K562 (cell line): Measurements from ENCODE around the gene MAGI1. TPM values are rescaled to one million over a fixed set of nuclear protein-coding genes. Genes with fewer than 3 reads are reported as not detected.

Experiments used
- ATAC-seq: fragments of 200-7000 bp; cut with Tn5 transposase; 3 replicates; pipeline ENCODE4 v1.9.1; 2020; ENCODE audit warnings: moderate library complexity
- BruUV-seq: library from RNA; stranded (reverse); fragments of 400-500 nt; replicated peaks from 2 replicates; lab custom pipeline; 2021; lab: Mats Ljungman, UMichigan
- CTCF ChIA-PET: fragments of 300-600 bp; formaldehyde crosslinking; extraction: SDS; loops from one replicate; lab custom pipeline; 2021; ENCODE audit warnings: low intra/inter-chr PET ratio; lab: Yijun Ruan, JAX
- POLR2A ChIA-PET: fragments of 300-600, 350-650 bp; sonication (Branson Sonifier 250); formaldehyde crosslinking; extraction: SDS; loops from one replicate; lab custom pipeline; 2021; ENCODE audit warnings: antibody characterized with exemption, inconsistent platforms; lab: Yijun Ruan, JAX
- DNase-seq, 4 experiments: peaks; one replicate each; pipeline versions ENCODE4 v3.0.0 to v3.0.0-alpha.2; 2011 to 2018; ENCODE audit warnings: low spot score in 3 of 4, mixed read lengths in 3 of 4; ENCODE audit errors: extremely low read depth in 1 of 4
- FAIRE-seq: peaks from 2 replicates; lab custom pipeline; 2011; peaks lifted over from hg19 to GRCh38; lab: Jason Lieb, UNC
- H2AFZ ChIP-seq: 2 replicates; pipeline ENCODE4 v1.6.0; 2011; ENCODE audit warnings: low read depth, low read length, control low read depth, inconsistent platforms
- H3K27ac ChIP-seq: fragments of 200-600 bp; 3 replicates; pipeline ENCODE4 v1.8.0; 2011; ENCODE audit warnings: low read depth, mild to moderate bottlenecking, control low read depth, inconsistent platforms, low read length, moderate library complexity, mixed read lengths; ENCODE audit errors: extremely low read depth
- H3K27me3 ChIP-seq, 2 experiments: fragments of 300-600 bp in 1 of 2; 2 replicates in 1 of 2; 3 replicates in 1 of 2; pipeline versions ENCODE4 v1.6.0 to v1.8.0; 2011; ENCODE audit warnings: inconsistent platforms in 2 of 2, low read length in 2 of 2, mild to moderate bottlenecking in 1 of 2, mixed read lengths in 1 of 2, moderate library complexity in 1 of 2; ENCODE audit not compliant: control insufficient read depth in 2 of 2, insufficient read depth in 2 of 2
- H3K36me3 ChIP-seq: fragments of 300-600 bp; 3 replicates; pipeline ENCODE4 v1.8.0; 2011; ENCODE audit warnings: mild to moderate bottlenecking, low read length, inconsistent platforms; ENCODE audit not compliant: control insufficient read depth, insufficient read depth
- H3K4me1 ChIP-seq, 2 experiments: fragments of 200-600 bp in 1 of 2; replicated peaks in 1 of 2; 2 replicates in 1 of 2; 3 replicates in 1 of 2; pipeline versions ENCODE4 v1.5.1 to v1.8.0; 2011; ENCODE audit warnings: inconsistent platforms in 2 of 2, low read length in 2 of 2, mild to moderate bottlenecking in 1 of 2, mixed read lengths in 1 of 2, moderate library complexity in 1 of 2; ENCODE audit not compliant: control insufficient read depth in 2 of 2, insufficient read depth in 2 of 2
- H3K4me2 ChIP-seq: 2 replicates; pipeline ENCODE4 v1.6.1; 2011; ENCODE audit warnings: low read length, control low read depth, inconsistent platforms, mixed read lengths; ENCODE audit not compliant: insufficient read depth
- H3K4me3 ChIP-seq: fragments of 200-600 bp; sonication (generic), shearing (Covaris generic); 2 replicates; pipeline ENCODE4 v1.5.1; 2016; ENCODE audit warnings: control low read depth, inconsistent platforms
- H3K79me2 ChIP-seq: fragments of 200-600 bp; 3 replicates; pipeline ENCODE4 v1.8.0; 2011; ENCODE audit warnings: low read length, inconsistent platforms; ENCODE audit not compliant: control insufficient read depth, insufficient read depth
- H3K9ac ChIP-seq, 2 experiments: 2 replicates each; pipeline versions ENCODE4 v1.6.0 to v1.6.1; 2011; ENCODE audit warnings: low read depth in 2 of 2, low read length in 2 of 2, control low read depth in 1 of 2, inconsistent platforms in 1 of 2, mild to moderate bottlenecking in 1 of 2, mixed read lengths in 1 of 2; ENCODE audit not compliant: insufficient read depth in 1 of 2
- H3K9me1 ChIP-seq: one replicate; pipeline ENCODE4 v1.6.0; 2011; ENCODE audit warnings: inconsistent platforms, mild to moderate bottlenecking, low read length, moderate library complexity; ENCODE audit not compliant: control insufficient read depth, insufficient read depth
- H3K9me3 ChIP-seq: replicated peaks from 2 replicates; pipeline ENCODE4 v1.5.1; 2011; ENCODE audit warnings: low read depth, low read length, inconsistent platforms; ENCODE audit not compliant: control insufficient read depth, insufficient read depth
- H4K20me1 ChIP-seq: replicated peaks from 2 replicates; pipeline ENCODE4 v1.6.1; 2011; ENCODE audit warnings: low read length, inconsistent platforms, mixed read lengths; ENCODE audit not compliant: control insufficient read depth, insufficient read depth
- CHD2 ChIP-seq: IDR thresholded peaks from 2 replicates; pipeline ENCODE4 v1.6.1; 2011; ENCODE audit warnings: low read depth, low read length
- CTCFL ChIP-seq: IDR thresholded peaks from 2 replicates; pipeline ENCODE4 v1.6.1; 2011; ENCODE audit warnings: borderline replicate concordance, low read depth, mild to moderate bottlenecking, moderate library complexity, low read length; ENCODE audit not compliant: insufficient read depth, poor library complexity, severe bottlenecking
- DEAF1 ChIP-seq: fragments of 450-650 bp; formaldehyde crosslinking; IDR thresholded peaks from 2 replicates; pipeline ENCODE4 v1.4.0; 2020; ENCODE audit warnings: mild to moderate bottlenecking, moderate library complexity
- MCM7 ChIP-seq, 2 experiments: fragments of 450-650 bp; IDR thresholded peaks; 2 replicates each; pipeline ENCODE4 v1.6.1; 2016 to 2018
- PRPF4 ChIP-seq: fragments of 200-400 bp; formaldehyde crosslinking; IDR thresholded peaks from one replicate; pipeline ENCODE4 v1.6.1; 2017; ENCODE audit warnings: low read length, low read depth, mild to moderate bottlenecking; ENCODE audit not compliant: insufficient read depth, poor library complexity, severe bottlenecking
- SIRT6 ChIP-seq: IDR thresholded peaks from one replicate; pipeline ENCODE4 v1.6.1; 2012; ENCODE audit warnings: low read depth, mild to moderate bottlenecking, control low read depth, inconsistent platforms, low read length, moderate library complexity
- TAF1 ChIP-seq: IDR thresholded peaks from 2 replicates; pipeline ENCODE4 v1.6.1; 2011; ENCODE audit warnings: mild to moderate bottlenecking, low read length, moderate library complexity; ENCODE audit not compliant: insufficient read depth, control insufficient read depth, severe bottlenecking; ENCODE audit errors: extremely low read depth
- ZNF398 ChIP-seq: fragments of 250-450 bp; sonication (Bioruptor Pico); IDR thresholded peaks from 2 replicates; pipeline ENCODE4 v1.8.0; 2021; ENCODE audit warnings: moderate library complexity, mild to moderate bottlenecking, inconsistent platforms
- WGBS: fragments of 100-300 bp; shearing (Covaris generic); methylation state at CpG from one replicate; pipeline ENCODE4 v1.1.6; 2016; ENCODE audit warnings: low coverage, mixed read lengths; ENCODE audit not compliant: insufficient coverage; ENCODE audit errors: missing lambda C conversion rate; 5-methylcytosine and 5-hydroxymethylcytosine counted together
- in situ Hi-C: fragments of 300-500 bp; cut with MboI; formaldehyde crosslinking; loops from 4 replicates; pipeline ENCODE4 v1.15.0; 2018; ENCODE audit warnings: inconsistent platforms, mixed read lengths
- intact Hi-C: fragments of 100-400 bp; cut with micrococcal nuclease; formaldehyde crosslinking; loops from 2 replicates; pipeline ENCODE4 v1.14.2; 2022
- polyA plus RNA-seq, 8 experiments: library from polyadenylated mRNA; depleted of rRNA in 4 of 8; stranded (reverse) in 5 of 8; unstranded in 3 of 8; fragments of >200 nt; fragmentation: Nextera tagmentation in 2 of 8; fragmentation: Illumina TruSeq in 1 of 8; extraction: Ambion mirVana in 2 of 8; extraction: Trizol in 1 of 8; gene quantifications; 2 replicates each; pipeline versions ENCODE4 v1.2.1 to v1.2.3, GENCODE V29; 2011 to 2014; ENCODE audit warnings: inconsistent platforms in 1 of 8, missing spikeins in 1 of 8
- total RNA-seq, 7 experiments: library from RNA; depleted of rRNA in 6 of 7; stranded (reverse); fragments of >200 nt in 6 of 7; fragmentation: Illumina TruSeq in 2 of 7; extraction: Trizol in 2 of 7; gene quantifications; 2 replicates each; pipeline versions ENCODE4 v1.2.1 to v1.2.3, GENCODE V29; 2011 to 2021; ENCODE audit warnings: low replicate concordance in 1 of 7

MAGI1 gene
- total and polyA plus RNA-seq, 9 of the 15 experiments (the other 6 are each of a cell fraction or from before 2014, with no cell fraction given), result 7.8 to 59.4 (median 43.2) TPM

- POLR2A ChIA-PET, result interaction anchor here (1.0 kb wide), 1 partner anchor 10 kb away, joined by 6 read pairs; no protein-coding TSS in a partner anchor
- H3K4me1 ChIP-seq, result no peaks in the 10 kb centered on the region
- in situ Hi-C loops (no loop called here), intact Hi-C loops (no loop called here)
- no peaks in the 10 kb centered on the region for H3K9me1 ChIP-seq
- no peak for TF ChIP-seq CHD2
- CTCF ChIA-PET, result no interaction called here
- H3K4me2 ChIP-seq, result no peak overlapping the region
- H3K9me3 ChIP-seq, result no peaks in the 10 kb centered on the region
- DNase-seq, result no peak
- H3K27me3 ChIP-seq, result no peaks in the 10 kb centered on the region
- FAIRE-seq, result no peak
- no peaks in the 10 kb centered on the region for H3K36me3 ChIP-seq
- H3K4me3 ChIP-seq, result no peak overlapping the region
- H3K79me2 ChIP-seq, result no peaks in the 10 kb centered on the region
- H3K9ac ChIP-seq, result no peak overlapping the region
- BruUV-seq, result no TSS peak
- WGBS, result 0% methylated on average over 4 of the region's 6 CpGs
- no peak for ATAC-seq
- H3K27ac ChIP-seq, result no peak overlapping the region
- H2AFZ ChIP-seq, result no peak overlapping the region
- H4K20me1 ChIP-seq, result no peaks in the 10 kb centered on the region
These were observed 89.7 kb downstream of the MAGI1 start for GRCh38 chr3:65948841-65949573.

- no peak for ATAC-seq
- intact Hi-C loops, result no loop called here
- no TSS peak for BruUV-seq
- TF ChIP-seq PRPF4 (no peak), TAF1 (no peak), CTCFL (no peak), MCM7 (IDR thresholded peaks at IDR 0.05) (no peak), DEAF1 (no peak), SIRT6 (no peak), ZNF398 (CRISPR knock-in tag) (no peak)
These were observed 92.3 kb downstream of the MAGI1 start for GRCh38 chr3:65946438-65946837.

More at GRCh38 chr3:65946438-65946837, 92.3 kb downstream of the MAGI1 start:
- WGBS, result 0% methylated on average over 6 of the region's 6 CpGs
- no peak overlapping the region for H3K4me3 ChIP-seq
- H3K27ac ChIP-seq, result no peak overlapping the region
- H2AFZ ChIP-seq, result no peak overlapping the region
- no peaks in the 10 kb centered on the region for H4K20me1 ChIP-seq
- DNase-seq (no peak), FAIRE-seq (no peak)
- ChIA-PET CTCF (no interaction called here), POLR2A (no interaction called here)
- H3K9me3 ChIP-seq, result no peaks in the 10 kb centered on the region
- H3K27me3 ChIP-seq, result no peaks in the 10 kb centered on the region; a peak in 2 of 5 replicates
- H3K4me1 ChIP-seq, result no peaks in the 10 kb centered on the region
- in situ Hi-C loops, result no loop called here
- no peak overlapping the region for H3K4me2 ChIP-seq
- no peak overlapping the region for H3K9ac ChIP-seq
- no peaks in the 10 kb centered on the region for H3K36me3 ChIP-seq
- no peaks in the 10 kb centered on the region for H3K9me1 ChIP-seq
- no peaks in the 10 kb centered on the region for H3K79me2 ChIP-seq
